HG02588 (cell line): Measurements from ENCODE around the gene SP2.
"Not testable (repeated sequence)": the region's sequence is repeated elsewhere in the genome, so short reads cannot be mapped to it uniquely, and the experiment has no call there.

Source experiments
- ATAC-seq: cut with Tn5 transposase; IDR thresholded peaks from one replicate; pipeline ENCODE4 v1.9.1; 2021; ENCODE audit warnings: mild to moderate bottlenecking, moderate library complexity; ENCODE audit not compliant: unreplicated experiment

The SP2 gene

DNA sequence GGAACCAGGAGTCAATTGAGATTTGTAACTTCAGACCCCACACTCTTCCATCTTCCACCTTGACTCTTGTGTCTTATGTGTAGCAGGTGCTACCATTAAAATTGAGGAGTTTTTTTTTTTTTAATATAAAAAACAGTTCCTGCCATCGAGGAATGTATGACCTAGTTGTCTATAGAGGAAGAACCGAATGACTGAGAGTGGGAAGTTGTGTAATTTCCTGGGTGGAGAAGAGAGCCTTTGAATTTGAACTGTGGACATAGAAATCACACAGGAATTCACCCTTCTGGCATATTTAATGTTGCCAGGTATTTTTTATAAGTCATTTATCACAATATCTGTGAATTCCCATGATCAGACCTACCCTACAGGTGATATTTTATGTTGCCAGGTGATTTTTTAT is 22.0 kb downstream of the SP2 start:
- no peak for ATAC-seq

DNA sequence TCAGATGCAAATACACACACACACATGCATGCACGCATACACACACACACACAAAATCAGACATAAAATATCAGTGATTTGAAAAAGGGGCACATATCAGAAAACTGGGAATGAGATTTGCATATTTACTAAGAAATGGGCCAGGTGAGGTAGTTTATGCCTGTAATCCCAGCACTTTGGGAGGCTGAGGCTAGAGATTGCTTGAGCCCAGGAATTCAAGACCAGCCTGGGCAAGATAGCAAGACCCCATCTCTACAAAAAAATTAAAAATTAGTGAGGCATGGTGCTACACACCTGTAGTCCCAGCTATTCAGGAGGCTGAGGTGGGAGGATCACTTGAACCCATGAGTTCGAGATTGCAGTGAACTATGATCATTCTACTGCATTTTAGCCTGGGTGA is 23.0 kb downstream of the SP2 start:
- no peak for ATAC-seq

DNA sequence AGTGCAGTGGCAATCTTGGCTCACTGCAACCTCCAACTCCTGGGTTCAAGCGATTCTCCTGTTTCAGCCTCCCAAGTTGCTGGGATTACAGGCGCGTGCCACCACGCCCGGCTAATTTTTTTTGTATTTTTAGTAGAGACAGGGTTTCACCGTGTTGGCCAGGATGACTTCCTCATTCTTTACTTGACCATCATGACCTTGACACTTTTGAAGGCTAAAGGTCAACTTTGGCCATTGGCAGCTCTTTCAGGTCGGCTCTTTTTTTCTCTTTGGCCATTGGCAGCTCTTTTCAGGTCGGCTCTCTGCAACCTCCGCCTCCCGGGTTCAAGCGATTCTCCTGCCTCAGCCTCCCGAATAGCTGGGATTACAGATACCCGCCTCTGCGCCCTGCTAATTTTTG is 23.9 kb downstream of the SP2 start:
- not testable (repeated sequence) for ATAC-seq

DNA sequence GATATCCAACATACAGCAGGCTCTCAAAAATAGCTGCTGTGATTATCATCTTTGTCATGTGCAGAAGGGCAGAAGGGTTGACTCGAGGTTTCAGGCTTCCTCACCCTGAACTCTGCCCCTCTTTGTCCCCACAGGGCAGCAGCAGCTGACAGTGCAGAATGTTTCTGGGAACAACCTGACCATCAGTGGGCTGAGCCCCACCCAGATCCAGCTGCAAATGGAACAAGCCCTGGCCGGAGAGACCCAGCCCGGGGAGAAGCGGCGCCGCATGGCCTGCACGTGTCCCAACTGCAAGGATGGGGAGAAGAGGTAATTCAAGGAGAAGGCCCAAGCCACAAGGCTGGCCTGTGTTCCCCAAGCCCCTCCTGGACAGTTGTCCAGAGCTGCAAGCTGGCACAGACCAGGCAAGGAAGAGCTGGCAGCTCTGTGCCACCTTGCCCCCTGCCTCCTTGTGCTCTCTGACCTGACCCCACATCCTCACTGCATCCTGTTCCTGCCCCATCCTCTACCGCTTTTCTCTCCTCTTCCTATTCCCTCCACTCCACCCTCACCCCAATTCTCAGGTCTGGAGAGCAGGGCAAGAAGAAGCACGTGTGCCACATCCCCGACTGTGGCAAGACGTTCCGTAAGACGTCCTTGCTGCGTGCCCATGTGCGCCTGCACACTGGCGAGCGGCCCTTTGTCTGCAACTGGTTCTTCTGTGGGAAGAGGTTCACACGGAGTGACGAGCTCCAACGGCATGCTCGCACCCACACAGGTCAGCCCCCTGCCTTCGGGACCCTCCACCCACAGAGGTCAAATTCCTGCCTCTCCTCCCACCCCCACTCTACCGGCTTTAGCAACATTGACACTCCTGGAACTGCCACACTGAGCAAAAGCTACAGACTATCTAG is 29.0 kb downstream of the SP2 start:
- no peak for ATAC-seq

DNA sequence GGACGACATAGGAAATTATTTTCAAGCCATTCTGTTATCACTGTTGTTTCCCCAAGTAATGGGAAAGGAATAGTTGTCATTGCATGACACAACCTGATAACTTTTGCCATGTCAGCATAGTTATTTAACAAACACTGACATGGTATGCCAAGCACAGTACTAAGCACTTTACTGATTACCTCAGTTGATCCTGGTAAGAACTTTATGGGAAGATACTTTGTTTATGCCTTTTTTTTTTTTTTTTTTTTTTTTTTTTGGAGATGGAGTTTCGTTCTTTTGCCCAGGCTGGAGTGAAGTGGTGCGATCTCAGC is 29.6 kb downstream of the SP2 start:
- ATAC-seq = no peak

DNA sequence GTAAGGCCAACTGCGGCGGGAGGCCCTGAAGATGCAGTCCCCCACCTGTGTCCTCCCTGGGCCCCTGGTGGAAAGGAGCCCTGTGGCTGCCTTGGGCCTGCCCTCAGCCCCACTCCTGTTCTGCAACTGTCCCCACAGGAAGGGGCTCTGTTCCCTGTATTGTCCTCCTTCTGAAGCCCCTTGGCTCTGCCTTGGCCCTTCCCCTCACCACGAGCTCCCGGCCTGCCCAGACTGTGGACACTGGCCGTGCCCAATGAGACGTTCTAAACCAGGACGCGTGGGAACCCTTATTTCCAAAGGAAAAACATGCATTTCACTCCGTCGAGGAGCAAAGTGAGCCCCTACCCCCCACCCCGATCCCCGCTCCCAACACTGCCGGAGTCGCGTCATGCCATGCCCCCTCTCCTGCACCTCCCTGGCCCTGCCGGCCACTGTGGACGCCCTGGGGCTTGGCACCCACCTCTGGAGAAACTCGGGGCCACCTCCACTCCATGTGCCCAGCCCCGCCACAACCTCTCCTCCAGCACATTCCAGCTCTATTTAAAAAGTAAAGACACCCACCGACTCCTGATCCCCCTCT is 31.9 kb downstream of the SP2 start:
- ATAC-seq = no peak

DNA sequence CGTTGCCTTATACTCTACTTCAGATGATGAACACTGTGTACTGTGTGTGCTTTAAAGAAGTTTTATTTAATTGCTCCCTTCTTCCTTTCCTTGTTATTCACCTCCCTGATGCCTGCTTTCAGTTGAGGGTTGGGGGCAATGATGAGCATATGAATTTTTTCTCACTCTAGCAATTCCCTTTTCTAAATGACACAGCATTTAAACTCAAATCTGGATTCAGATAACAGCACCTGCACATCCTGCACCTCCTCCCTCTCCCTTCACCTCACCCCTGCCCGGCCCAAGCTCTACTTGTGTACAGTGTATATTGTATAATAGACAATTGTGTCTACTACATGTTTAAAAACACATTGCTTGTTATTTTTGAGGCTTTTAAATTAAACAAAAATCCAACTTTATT is 32.4 kb downstream of the SP2 start:
- ATAC-seq = no peak

DNA sequence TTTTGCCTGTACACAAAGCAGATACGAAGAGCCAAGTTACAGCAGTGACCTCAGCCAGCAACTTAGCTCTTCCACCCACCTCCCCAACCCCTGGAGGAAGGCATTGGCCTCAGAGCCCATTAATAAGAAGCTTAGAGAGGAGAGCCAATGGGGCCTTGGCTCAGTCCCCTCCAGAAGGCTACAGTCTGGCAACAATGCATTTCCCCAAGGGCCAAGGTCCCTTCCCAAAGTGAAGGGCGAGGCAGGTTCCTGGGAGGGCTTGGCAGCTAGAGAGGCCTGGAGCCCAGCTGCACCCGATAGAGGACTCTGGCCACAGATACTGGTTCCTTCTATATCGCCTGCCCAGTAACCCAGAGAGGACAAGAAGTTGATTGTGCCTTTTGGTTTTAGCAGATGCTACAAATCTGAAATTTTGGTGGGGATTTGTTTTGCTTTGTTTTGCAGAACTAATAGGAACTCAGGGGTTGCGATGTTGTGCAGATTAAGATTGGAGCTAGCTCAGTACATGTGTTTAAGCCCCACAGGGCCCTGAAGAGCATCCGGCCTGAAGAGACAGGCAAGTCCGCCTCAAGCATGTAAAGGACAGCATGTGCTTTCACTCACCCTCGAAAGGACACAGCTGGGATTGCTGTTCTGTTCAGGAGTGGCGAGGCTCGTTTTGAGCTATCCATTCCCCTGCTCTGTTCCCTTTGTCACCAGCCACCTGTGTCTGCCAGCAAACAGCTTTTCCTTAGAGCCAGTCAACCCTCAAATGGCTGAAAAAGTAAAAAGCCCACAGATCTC is 33.4 kb downstream of the SP2 start:
- ATAC-seq = no peak

DNA sequence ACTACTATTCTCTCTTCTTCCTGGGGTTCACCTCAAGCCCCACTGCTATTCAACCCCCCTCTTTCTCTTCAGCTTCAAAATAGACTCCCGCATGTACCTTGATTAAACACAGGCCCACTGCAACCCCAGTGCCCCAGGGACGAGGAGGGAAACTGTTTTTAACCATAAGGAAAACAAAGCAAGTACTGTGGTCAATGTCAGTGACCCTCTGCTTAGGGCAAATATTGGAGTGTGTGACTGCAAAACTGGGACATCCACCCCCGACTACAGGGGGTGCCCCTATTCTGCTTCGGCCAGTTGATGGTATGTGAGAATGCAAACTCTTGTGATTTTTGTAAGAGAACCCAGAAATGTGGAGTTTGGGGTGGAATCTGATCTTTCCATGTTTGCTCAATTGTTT is 35.8 kb downstream of the SP2 start:
- ATAC-seq = no peak

DNA sequence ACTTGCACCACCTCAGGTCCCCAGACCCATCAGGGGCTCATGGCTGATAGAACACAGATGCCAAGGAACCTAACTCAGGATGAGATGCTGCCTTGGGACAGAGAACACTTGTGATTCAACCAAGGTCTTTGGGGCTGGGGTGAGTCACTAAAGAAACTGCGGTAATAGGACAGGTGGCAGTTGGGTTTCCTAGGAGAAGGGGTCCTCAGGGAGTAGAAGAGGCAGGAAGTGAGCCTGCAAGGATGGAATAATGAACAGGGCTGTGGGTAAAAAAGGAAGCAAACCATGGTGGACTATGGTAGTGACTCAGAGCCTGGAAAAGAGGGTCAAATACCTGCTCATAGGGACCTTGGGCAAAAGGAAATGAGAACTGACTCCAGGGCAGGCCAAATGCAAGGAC is 38.8 kb downstream of the SP2 start:
- no peak for ATAC-seq

DNA sequence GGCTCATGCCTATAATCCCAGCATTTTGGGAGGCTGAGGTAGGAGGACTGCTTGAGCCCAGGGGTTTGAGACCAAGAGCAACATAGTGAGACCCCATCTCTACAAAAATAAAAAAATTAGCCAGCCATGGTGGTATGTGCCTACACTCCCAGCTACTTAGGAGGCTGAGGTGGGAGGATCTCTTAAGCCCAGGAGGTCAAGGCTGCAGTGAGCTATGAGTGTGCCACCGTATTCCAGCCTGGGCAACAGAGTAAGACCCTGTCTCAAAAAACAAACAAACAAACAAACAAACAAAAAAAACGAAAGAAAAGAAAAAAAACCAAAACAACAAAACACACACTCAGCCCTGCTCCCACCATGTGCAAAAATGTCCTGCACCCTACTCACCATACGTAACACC is 39.4 kb downstream of the SP2 start:
- not testable (repeated sequence) for ATAC-seq

DNA sequence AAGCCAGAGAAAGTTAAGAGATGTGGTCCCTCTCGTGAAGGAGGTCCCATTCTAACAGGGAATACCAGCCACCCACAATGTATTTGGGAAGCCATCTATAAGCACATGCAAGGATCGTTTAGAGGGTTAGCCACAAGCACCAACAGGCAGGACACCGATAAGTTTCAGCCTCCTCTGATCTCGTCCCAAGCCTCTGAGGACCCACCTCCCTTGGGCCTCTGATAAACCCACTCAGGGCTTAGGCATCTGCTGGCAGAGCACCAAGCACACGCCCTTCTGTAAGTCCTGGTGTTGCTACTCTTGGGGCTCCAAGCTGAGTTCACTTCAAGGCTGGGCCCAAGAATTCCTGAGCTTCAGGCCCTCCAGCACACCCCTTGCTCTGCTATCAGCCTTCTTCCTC is 39.9 kb downstream of the SP2 start:
- ATAC-seq = no peak

DNA sequence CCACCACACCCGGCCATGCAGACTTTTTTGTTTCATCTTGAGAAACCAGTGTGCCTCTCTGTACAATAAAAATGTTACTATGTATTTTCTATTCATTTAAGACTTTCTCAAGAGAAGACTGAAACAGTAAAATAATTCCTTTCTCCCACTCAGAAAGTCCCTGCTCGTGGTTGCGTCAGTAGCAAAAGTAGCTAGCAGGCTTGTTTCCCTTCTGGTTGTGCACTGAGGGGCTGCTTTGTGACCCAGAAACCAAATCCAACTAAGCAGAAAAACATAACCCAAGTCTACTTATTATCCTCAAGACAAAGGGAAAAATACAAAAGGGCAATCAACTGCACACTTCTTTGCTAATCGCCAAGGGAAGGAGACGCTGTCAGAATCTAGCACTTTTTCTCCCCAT is 41.9 kb downstream of the SP2 start:
- ATAC-seq = no peak

DNA sequence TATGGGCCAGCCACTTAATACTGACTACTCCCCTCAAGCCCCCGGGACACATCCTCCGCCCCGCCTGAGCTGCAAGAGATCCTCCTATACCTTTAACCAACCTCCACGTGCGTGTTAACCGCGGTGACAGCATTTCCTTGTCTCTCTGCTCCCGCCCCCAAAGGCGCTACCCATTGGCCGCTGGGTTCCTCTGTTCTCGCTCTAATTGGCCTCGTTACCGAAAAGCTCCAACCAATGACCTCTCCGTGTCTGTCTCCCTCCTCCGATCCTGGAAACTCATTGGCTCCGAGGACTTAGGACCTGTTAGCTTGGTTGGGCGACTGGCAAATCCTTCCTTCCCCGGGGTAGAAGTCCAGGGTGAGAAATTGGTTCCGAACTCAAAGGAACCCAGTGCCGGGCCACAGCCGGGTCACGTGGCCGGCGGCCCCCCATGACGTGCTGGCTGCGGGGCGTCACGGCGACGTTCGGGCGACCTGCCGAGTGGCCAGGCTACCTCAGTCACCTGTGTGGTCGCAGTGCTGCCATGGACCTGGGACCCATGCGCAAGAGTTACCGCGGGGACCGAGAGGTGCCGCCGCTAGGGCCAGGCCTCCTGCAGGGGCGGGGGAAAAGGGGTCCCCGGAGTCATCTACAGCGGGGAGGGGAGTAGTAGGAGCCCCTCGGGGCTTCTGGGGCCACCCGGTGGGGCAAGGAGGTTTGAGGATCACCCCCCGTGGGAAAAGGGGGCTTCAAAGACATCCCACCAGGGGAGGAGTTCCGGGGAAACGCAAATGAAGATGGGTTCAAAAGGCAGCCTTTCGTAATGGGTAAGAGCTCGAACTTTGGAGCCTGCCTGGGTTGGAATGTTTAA is 45.4 kb downstream of the SP2 start, which contains the start of gene PNPO:
Gene PNPO, plus strand, starts transcription at position 326 of the 850 bp plus-strand sequence. Its CDS starts 105 bp downstream, at position 431.
- peak; percentile 86 for ATAC-seq

DNA sequence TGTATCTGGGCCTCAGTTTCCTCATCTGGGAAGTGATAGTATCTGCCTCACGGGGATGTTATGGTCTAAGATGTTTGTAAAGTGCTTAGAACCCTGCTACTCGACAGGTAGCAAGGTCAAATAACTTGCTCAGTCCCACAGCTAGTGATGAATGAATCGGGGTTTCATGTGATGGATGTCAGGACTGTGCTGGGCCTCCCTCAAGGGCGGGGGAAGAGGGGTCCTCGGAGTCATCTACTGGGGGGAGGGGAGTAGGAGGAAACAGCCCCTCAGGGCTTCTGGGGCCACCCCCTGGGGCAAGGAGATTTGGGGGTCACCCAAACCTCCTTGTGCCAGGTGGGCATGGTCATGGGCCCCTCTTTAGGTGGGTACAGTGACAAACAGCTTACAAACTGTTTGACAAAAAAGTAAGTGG is 46.1 kb downstream of the SP2 start:
- no peak for ATAC-seq

DNA sequence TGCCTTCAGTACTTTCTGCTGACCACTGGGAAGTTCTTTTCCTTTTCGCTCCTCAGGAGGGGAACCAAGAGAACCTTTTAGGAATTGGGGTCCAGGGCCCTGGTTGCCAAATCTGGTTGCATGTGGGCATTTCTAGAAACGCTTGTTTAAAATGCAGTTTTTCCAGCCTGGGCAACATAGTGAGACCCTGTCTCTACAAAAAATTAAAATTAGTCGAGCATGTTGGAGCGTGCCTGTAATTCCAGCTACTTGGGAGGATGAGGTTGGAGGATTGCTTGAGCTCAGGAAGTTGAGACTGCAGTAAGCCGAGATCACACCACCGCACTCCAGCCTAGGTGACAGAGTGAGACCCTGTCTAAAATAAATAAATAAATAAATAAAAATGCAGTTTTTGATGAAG is 46.5 kb downstream of the SP2 start:
- ATAC-seq = no peak

DNA sequence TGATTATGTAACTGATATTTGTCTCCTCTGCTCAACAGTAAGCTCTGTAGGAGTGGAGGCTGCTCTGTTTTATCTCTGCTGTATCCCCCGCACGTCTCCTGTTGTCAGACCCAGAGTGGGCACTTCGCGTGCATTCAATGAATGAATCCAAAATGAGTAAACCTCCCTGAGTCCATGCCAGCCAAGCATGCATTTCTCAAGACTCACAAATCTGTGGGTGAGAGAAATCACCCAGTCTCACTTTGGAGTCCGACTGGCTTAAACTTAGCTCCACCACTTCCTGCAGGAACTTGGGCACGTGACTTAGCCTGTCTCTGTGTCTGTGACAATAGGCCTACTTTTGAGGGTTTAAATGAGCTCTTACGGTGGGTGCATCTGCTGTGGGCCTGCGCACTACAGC is 49.0 kb downstream of the SP2 start:
- ATAC-seq = no peak

DNA sequence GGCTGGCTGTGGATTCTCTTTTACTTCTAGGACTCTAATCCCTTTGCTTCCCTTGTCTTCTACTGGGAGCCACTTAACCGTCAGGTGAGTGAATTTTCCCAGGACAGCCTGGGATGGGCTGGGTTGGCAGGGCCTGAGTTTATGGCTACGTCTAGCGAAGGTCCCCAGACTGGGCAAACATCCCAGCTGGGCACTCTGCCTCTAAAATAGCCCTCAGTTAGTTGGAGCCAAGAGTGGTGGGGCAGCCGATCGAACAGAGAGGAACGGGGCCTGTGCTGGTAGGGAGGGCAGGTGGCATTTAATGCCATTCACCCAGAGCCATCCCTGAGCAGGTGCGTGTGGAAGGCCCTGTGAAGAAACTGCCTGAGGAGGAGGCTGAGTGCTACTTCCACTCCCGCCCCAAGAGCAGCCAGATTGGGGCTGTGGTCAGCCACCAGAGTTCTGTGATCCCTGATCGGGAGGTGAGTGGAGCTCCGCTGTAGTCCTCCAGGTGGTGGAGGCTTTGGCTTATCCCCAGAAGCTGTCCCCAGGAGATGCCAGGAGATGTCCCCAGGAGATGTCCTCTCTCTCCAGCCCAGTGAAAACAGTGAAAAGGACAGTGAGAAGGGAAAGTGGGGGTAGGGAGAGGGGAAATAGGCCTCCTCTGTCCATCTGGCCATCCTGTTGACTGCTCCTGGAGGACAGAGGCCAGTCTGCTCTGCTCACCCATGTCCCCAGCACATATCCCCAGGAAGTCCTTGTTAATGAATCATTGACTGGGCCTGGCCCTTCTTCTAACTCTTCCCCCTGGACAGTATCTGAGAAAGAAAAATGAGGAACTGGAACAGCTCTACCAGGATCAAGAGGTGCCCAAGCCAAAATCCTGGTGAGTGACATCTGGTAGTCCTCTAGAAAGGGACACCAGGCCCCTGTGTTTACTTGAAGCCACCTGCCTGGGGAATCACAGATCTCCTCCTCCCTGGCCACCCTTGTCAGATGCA is 49.8 kb downstream of the SP2 start:
- ATAC-seq = no peak

DNA sequence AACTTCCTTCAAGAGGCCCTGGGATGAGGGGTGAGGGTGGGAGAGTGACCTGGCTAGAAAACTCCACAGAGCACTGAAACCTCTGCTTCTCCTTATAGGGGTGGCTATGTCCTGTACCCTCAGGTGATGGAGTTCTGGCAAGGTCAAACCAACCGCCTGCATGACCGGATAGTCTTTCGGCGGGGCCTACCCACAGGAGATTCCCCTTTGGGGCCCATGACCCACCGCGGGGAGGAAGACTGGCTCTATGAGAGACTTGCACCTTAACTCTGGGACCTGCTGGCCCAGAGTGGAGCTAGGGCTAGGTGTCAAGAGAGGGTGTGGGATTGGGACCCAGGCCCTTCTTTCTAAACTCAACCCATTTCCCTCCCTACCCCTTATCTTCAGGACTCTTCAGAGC is 50.5 kb downstream of the SP2 start:
- no peak for ATAC-seq

DNA sequence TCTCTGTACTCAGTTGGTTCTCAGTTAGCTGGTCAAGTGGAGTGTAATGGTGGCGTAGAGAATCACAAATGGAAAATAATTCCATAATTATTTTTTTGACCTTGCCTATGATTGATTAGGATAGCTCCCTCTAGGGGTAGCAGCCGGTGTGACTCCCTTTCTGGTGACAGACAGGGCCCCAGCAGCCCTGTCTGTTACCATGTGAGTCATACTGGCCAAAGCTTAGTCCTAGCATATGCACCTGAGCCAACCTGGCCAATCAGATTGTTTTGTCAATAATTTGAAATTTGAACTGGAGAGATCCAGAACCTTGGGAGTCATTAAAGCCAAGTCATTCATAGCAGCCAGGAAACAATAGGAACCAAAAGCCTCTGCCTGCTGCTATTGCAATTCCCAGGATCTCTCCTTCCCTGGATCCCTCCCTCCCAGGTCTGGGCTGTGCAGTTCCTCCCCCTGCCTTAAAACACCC is 50.9 kb downstream of the SP2 start:
- ATAC-seq = peak; percentile 50
